GM21447 (cell line): Measurements from ENCODE around the gene KRT5.

Experiments
- ATAC-seq: cut with Tn5 transposase; IDR thresholded peaks from one replicate; pipeline ENCODE4 v1.9.1; 2021; ENCODE audit not compliant: unreplicated experiment

KRT5 gene

GRCh38 chr12:52519826-52520662, at the start of gene KRT5:
TSS of gene KRT5 (minus strand) at chr12:52520394. CDS start at chr12:52520296, 98 bp downstream.
- no peak for ATAC-seq

DNA sequence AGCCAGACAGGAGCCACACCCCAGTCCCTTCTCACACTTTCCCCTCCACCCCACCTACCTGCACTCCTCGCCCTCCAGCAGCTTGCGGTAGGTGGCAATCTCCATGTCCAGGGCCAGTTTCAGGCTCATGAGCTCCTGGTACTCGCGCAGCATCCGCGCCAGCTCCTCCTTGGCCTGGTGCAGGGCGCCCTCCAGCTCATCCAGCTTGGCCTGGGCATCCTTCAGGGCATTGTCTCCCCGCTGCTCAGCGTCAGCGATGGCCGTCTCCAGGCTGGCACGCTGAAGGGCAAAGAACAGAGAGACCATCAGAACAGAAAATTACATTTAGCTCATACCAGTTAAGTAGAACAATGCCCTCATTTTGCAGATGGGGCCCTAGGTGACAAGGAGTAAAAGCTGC, 47.9 kb upstream of the KRT5 start:
- ATAC-seq = no peak

GRCh38 chr12:52566847-52567291, 46.7 kb upstream of the KRT5 start:
- no peak for ATAC-seq

DNA sequence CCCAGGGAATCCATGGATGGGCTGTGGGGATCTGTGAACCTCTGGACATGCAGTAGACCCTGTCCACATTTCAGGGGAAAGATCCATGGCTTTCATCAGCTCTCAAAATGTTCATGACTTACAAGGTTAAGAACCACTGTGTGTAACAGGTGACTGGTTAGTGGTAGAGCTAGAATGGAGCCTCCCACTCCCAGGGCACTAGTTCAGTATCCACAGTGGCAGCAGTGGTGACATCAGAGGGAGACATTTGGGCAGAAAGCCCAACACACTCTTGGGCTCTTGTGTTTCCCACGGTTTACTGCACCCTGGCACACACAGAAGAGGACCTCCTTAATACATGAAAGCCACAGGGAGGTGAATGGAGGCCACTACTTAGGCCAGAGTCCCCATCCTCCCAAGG, 44.4 kb upstream of the KRT5 start:
- no peak for ATAC-seq

DNA sequence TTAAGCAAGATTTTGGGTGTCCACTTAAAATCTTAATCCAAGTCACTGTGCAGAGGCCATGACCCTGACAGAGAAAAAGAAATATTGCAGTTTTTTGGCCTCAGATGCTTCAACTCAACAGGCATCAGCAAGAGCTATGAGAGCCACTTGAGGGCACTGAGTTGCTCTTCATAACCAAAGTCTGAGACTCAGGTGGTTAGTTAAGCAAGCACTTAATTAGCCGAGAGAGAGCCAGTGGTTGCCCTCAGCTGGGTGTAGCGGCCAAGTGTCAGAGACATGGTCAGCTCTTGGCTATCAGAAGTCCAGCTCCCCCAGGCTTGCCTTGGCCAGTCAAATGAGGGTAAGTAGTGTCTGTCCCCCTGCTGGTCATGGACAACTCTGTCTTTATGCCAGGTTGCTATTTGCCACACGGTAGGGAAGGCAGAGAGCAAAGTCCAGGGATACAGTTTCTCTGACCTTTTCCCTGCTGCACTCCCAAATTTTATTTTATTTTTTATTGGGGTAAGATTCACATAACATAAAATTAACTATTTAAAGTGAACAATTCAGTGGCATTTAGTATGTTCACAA, 41.8 kb upstream of the KRT5 start:
- ATAC-seq = no peak

GRCh38 chr12:52559979-52560378, 39.8 kb upstream of the KRT5 start:
- no peak for ATAC-seq

GRCh38 chr12:52558781-52559445, 38.7 kb upstream of the KRT5 start:
- ATAC-seq = no peak

DNA sequence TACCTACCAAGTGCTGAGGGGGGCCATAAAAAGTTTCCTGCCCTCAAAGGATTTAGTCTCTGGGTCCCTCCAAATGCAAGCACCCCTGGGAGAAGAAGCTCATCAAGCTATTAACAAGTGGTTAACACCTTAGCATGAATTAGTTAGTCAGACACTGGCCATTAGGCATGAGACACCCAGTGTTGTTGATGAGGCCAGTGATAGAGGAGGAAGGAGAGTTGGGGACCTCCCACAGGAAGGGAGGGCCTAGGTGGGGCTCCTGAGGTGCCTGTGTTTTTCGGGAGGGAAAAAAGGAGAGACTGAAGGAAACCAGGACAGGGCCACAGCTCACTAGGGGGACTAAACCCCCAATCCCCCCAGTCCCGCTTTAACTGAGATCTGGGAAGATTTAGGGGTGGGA, 37.3 kb upstream of the KRT5 start:
- no peak for ATAC-seq

DNA sequence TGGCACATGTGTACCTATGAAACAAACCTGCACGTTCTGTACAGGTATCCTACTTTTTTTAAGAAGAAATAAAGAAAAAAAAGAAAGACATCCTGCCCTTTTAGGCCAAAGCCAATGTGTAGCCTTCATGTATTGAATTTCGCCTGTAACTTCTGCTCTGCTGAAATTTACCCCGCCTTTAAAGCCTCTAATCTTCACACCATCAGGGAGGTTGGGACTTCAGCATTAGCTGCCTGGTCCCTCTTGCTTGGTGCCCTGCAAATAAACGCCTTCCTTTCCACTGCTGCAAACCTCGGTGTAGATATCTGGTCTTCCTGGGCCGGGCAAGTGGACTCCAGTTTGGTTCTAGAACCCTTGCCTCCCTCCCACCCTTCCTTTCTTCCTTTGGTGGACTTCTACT, 35.4 kb upstream of the KRT5 start:
- no peak for ATAC-seq

DNA sequence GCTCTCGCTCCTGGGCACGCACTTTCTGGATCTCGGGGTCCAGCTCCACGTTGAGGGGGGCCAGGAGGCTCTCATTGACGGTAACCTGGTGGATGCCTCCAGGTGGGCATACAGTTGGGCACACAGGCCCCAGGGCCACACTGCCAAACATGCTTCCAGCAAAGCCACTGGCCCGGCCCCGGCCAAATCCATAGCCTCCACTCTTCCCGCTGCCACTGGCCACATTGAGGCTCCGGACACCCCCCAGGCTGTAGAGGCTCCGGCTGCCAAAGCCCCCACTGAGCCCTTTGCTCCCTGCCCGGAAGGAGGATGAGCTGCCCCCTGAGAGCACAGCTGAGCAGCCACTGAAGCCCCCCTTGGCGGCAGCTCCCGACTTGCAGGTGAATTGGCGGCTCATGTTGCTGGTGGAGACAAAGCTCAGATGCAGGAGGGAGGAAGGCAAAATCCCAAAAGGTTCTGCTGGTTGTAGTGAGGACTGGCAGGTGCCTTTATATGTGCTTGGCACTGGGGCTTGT, 32.5 kb upstream of the KRT5 start, which contains the start of gene KRT71:
TSS of gene KRT71 (minus strand) at position 465 of the 515 bp plus-strand sequence. CDS start at position 397, 68 bp downstream.
- ATAC-seq = no peak

DNA sequence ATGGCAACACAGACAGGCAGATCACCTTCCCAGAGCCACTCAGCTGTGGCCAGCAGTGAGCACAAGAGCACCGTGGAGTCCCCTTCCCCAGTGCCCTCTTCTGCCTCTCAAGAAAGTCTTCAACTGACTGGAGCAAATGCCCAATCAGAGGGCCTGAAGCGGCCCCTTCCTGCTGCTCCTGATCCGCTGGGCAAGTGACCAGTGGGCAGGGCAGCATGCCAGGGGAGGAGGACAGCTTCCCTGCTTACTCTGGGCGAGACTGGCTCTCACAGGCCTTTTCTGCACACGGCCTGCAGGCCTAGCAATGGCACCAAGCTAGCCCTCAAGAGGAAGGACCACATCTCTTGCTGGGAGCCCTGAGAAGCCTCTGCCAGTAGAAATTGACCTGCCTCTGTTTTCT, 31.9 kb upstream of the KRT5 start:
- no peak for ATAC-seq

- ATAC-seq = no peak
Observed at GRCh38 chr12:52551216-52551865, 31.1 kb upstream of the KRT5 start.

DNA sequence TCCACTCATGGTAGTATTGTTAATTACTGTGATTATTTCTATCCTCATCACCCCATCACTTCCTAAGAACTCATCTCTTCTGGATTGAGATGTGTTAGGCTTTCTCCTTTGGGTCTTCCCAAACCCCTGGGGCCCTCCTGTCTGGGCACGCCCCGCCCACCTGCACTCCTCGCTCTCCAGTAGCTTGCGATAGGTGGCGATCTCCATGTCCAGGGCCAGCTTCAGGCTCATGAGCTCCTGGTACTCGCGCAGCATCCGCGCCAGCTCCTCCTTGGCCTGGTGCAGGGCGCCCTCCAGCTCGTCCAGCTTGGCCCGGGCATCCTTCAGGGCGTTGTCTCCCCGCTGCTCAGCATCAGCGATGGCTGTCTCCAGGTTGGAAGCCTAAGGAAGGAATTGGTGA, 25.9 kb upstream of the KRT5 start:
- no peak for ATAC-seq

DNA sequence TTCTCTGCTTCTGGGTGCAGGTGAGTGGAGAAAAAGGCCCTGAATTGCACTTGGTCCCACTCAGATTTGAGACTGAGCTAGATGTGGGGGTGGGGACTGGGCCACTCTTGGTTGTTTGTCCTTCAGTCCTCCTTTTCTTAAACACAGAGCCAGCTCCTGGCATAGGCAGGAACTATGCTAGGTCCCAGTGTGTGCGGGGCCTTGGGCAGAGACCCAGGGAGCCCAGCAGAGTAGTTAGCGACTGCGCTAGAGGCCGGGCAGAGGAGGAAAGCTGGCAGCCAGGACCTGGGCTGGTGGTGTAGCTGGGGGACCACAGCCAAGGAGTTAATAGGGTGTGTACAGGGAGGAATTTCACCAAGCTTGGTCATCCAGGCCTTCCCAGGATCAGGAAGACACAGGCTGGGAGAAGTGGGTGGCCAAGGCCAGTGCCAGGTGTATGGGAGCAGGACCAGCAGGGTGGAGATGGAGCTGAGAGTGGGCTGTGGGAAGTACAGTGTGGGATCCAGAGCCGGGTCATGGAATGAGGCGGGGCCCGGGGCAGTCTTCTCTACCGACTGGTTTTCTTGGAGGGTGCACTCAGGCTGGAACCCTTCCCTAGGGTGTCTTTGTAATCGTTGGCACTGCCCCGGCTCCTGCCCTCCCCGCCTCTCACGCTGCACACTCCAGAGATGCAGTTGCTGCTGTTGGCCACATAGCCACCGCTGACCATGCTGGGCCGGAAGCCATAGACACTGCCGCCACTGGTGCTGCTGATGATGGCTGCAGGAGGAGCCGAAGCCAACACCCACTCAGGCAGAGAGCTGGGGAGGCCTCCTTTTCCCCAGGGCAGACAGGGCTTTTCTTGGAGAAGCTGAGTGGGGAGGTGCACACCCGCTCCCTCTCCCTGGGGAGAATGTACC, 24.0 kb upstream of the KRT5 start:
- no peak for ATAC-seq

DNA sequence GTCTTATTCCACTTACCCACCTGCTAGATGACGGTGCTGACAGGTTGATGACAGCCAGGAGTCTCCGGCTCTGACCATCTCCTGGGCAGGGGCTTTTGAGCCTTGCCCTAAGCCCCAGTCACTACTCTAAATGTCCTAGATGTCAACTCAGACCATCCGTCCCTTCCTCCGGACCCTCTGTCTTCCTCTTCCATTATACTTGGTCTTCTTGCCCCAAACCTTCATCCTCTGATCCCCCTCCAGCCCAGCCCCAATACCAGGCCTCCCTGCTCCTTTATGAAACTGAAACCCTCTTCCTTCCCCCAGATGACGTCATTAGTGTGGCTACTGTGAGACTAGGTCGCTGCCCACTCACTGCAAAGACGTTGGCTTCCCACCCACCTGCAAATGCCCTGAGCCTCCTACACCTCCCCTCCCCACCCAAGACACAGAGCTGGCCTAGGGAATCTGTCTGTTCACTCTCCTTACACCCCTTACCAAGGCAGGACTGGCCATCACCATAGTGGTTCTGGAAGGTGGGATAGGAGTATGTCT, 22.7 kb upstream of the KRT5 start:
- no peak for ATAC-seq

GRCh38 chr12:52542157-52542556, 22.0 kb upstream of the KRT5 start:
- ATAC-seq = no peak

DNA sequence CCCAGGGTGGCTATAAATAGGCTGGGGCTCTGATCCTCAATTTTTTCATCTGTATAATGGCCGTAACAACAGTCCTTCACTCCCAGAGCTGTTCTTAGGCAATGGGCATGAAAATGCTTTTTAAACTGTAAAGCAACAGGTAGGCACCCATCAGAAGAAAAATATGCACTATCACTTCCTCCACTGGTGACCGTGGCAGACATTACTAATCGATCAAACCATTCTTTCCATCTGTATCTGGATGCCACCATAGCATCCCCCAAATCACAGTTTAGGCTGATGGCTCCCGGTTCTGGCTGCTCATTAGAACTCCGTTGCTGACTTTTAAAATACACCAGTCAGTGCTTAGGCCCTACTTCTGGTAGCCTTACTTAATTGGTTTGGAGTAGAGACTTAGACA, 21.5 kb upstream of the KRT5 start:
- no peak for ATAC-seq

DNA sequence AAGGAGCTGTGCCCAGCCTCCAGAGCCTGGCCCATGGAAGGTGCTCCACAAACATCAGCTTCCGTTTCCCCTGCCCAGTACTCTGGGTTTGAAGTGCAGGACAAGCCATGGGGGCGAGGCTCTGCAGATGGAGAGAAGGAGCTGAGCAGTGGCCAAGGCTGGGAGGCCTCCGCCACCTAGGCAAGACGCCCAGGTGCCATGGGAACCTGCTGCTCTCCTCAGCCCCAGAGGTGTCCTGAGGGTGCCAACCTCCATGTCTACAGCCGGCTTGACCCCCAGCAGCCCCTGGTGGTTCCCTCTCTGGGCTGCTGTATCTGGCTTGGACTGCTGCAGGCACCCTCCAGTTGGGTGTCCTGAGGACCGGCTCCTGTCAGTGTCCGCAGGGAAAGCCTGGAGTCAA, 20.3 kb upstream of the KRT5 start:
- ATAC-seq = no peak

DNA sequence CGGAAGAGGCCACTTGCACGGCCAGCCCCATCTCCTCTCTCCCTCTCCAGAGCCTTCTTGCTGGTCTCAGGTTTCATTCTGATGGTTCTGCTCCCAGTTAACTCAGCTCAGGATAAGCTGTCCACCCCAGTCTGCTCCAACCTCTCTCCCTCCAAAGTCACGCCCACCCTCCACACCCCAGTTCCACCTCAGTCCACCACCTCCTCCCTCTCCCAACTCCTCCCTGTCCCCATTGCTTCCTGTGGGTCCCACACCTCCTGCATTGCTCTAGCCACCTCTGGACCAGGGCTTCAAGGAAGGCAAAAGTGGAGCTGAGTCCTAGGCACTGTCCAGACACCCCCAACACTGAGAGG, 19.6 kb upstream of the KRT5 start:
- no peak for ATAC-seq
